Duodenal mucosa (tissue), 2 donors: ENCODE results near the gene NCOA7.
"Not testable (repeated sequence)": the region's sequence is repeated elsewhere in the genome, so short reads cannot be mapped to it uniquely, and the experiment has no call there.

Source experiments
- H3K27ac ChIP-seq: one replicate; pipeline ENCODE4 v1.7.0; 2013; ENCODE audit warnings: low read depth, low read length
- H3K27me3 ChIP-seq, 2 donors: one replicate each; pipeline ENCODE4 v1.7.0; 2013; ENCODE audit warnings: low read length in 2 of 2, control low read depth in 1 of 2; ENCODE audit not compliant: insufficient read depth in 2 of 2, control insufficient read depth in 1 of 2
- H3K36me3 ChIP-seq, 2 donors: one replicate each; pipeline ENCODE4 v1.7.0; 2013; ENCODE audit warnings: low read length in 2 of 2, control low read depth in 1 of 2; ENCODE audit not compliant: insufficient read depth in 2 of 2, control insufficient read depth in 1 of 2
- H3K4me1 ChIP-seq, 2 donors: one replicate each; pipeline ENCODE4 v1.7.0; 2013; ENCODE audit warnings: low read length in 2 of 2, control low read depth in 1 of 2; ENCODE audit not compliant: insufficient read depth in 2 of 2, control insufficient read depth in 1 of 2
- H3K4me3 ChIP-seq, 2 donors: one replicate each; pipeline ENCODE4 v1.7.0; 2013; ENCODE audit warnings: low read length in 2 of 2, low read depth in 1 of 2
- H3K9ac ChIP-seq, 2 donors: one replicate each; pipeline ENCODE4 v1.7.0; 2013; ENCODE audit warnings: low read length in 2 of 2, low read depth in 1 of 2
- H3K9me3 ChIP-seq, 2 donors: one replicate each; pipeline ENCODE4 v1.7.0; 2013; ENCODE audit warnings: low read length in 2 of 2, control low read depth in 1 of 2; ENCODE audit not compliant: control insufficient read depth in 1 of 2

NCOA7 gene

DNA sequence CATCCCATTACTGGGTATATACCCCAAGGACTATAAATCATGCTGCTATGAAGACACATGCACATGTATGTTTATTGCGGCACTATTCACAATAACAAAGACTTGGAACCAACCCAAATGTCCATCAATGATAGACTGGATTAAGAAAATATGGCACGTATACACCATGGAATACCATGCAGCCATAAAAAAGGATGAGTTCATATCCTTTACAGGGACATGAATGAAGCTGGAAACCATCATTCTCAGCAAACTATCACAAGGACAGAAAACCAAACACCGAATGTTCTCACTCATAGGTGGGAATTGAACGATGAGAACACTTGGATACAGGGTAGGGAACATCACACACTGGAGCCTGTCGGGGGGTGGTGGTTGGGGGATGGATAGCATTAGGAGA is 57.5 kb downstream of the NCOA7 start:
- not testable (repeated sequence) for H3K9me3 ChIP-seq, H3K36me3 ChIP-seq, H3K27ac ChIP-seq, H3K9ac ChIP-seq, H3K4me3 ChIP-seq, H3K27me3 ChIP-seq
- peaks cover 0 to 13% of the 10 kb centered on the region in 2 donors for H3K4me1 ChIP-seq

DNA sequence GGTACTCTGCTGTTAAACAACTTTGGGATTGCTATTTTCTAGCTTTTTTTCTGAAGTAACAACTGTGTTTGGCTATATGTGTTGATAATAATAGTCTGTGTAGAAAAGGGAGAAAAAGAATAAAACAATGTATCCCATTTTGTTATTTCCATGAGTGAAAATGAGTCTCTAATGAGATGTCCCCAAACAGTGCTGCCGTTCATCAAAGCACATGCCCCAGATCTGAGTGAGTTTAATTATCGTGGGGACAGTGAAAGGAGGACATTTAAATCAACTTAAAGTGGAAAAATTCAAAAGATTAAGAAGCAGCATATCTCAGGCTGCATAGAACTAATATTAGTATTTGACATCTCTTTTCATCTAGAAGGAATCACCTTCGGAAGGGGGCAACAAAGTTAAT is 59.6 kb downstream of the NCOA7 start:
- Histone ChIP-seq H3K36me3 (peaks cover 0 to 3% of the 10 kb centered on the region in 2 donors), H3K27ac (no peak overlapping the region), H3K9ac (no peak overlapping the region), H3K4me1 (peaks cover 0 to 15% of the 10 kb centered on the region in 2 donors), H3K9me3 (no peaks in the 10 kb centered on the region), H3K27me3 (no peaks in the 10 kb centered on the region), H3K4me3 (no peak overlapping the region)

DNA sequence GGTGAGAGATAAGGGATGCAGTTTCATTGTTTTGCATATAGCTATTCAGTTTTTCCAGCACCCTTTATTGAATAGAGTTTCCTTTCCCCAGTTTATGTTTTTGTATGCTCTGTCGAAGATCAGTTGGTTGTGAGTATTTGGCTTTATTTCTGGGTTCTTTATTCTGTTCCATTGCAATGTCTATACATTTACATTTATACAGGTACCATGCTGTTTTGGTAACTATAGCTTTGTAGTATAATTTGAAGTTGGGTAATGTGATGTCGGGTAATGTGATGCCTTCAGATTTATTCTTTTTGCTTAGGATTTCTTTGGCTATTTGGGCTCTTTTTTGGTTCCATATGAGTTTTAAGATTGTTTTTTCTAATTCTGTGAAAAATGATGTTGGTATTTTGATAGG is 61.8 kb downstream of the NCOA7 start:
- H3K9me3 ChIP-seq: no peaks in the 10 kb centered on the region
- peaks cover 4 to 7% of the 10 kb centered on the region in 2 donors for H3K36me3 ChIP-seq
- no peaks in the 10 kb centered on the region for H3K27me3 ChIP-seq
- H3K9ac ChIP-seq: no peak overlapping the region
- no peak overlapping the region for H3K4me3 ChIP-seq
- H3K27ac ChIP-seq: no peak overlapping the region
- H3K4me1 ChIP-seq: peaks cover 0 to 9% of the 10 kb centered on the region in 2 donors

DNA sequence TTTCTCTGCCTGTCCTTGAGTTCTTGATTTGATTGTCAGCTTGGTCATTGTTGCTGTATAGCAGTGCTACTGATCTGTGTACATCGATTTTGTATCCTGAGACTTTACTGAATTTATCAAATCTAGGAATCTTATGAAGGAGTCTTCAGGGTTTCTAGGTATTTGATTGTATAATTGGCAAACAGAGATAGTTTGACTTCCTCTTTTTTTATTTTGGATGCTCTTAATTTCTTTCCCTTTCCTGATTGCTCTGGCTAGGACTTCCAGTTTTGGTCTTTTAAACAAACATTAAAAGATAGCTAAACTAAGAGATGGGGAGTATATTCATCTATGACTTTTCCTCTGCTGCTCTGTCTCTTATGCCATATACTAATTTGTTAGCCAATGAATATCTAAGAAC is 62.4 kb downstream of the NCOA7 start:
- no peak overlapping the region for H3K27ac ChIP-seq
- no peaks in the 10 kb centered on the region for H3K27me3 ChIP-seq
- no peak overlapping the region for H3K4me3 ChIP-seq
- no peaks in the 10 kb centered on the region for H3K9me3 ChIP-seq
- peaks cover 4 to 7% of the 10 kb centered on the region in 2 donors for H3K36me3 ChIP-seq
- no peak overlapping the region for H3K9ac ChIP-seq
- H3K4me1 ChIP-seq: peaks cover 0 to 9% of the 10 kb centered on the region in 2 donors

DNA sequence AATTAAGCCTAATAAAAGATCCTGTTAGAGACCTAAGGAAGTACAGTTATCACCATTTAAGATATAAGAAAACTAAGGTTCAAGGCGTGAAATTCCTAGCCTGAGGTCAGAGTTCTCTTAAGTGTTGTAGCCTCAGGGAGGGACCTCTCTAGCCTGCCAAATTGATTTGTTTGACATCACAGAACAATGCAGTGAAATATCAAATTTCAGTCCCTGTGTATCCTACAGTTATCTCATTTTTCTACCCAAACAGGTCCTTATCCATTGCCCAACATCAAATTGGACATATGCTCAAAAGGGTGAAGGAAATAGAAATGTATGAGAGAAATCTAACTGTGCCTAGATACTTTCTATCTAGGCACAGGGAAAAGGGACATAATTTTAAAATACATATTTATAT is 63.0 kb downstream of the NCOA7 start:
- Histone ChIP-seq H3K4me3 (no peak overlapping the region), H3K4me1 (peaks cover 0 to 9% of the 10 kb centered on the region in 2 donors), H3K27me3 (no peaks in the 10 kb centered on the region), H3K27ac (no peak overlapping the region), H3K36me3 (peaks cover 4 to 7% of the 10 kb centered on the region in 2 donors), H3K9me3 (no peaks in the 10 kb centered on the region), H3K9ac (no peak overlapping the region)

DNA sequence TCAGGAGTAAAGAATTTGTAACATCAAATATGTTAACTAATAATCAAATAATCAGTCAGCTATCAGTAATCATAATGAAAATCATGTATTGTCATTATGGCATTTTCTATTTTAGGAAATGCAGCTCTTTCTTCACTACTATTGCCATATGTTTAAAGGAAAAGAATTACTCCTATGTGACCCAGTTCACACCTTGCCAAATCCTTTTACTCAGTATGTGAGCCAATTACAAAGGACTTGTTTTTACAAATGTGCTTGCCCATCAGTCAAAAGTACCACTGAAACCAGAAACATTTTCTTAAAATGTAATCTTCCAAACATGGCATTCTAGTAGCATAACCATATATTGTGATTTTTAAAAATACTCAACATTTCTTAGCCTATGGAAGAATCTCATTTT is 63.6 kb downstream of the NCOA7 start:
- Histone ChIP-seq H3K4me3 (no peak overlapping the region), H3K27me3 (no peaks in the 10 kb centered on the region), H3K9me3 (no peaks in the 10 kb centered on the region), H3K27ac (no peak overlapping the region), H3K9ac (no peak overlapping the region), H3K36me3 (peaks cover 4 to 7% of the 10 kb centered on the region in 2 donors), H3K4me1 (peaks cover 0 to 9% of the 10 kb centered on the region in 2 donors)

DNA sequence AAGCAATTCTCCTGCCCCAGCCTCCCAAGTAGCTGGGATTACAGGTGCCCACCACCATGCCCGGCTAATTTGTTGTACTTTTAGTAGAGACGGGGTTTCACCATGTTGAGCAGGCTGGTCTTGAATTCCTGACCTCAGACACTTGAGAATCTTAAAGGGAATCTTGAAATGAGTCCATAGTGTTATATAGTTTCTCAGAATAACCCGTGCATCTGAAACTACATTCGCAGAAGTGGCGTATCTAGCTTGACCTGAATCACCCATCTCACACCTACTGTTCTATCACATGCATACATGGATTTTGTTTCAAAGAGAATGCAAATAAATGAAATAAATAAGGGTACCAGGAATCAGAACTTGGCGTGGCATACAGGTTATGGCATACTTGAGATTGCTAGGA is 65.0 kb downstream of the NCOA7 start:
- Histone ChIP-seq H3K9ac (no peak overlapping the region), H3K27me3 (no peaks in the 10 kb centered on the region), H3K4me1 (peaks cover 0 to 9% of the 10 kb centered on the region in 2 donors), H3K9me3 (no peaks in the 10 kb centered on the region), H3K27ac (no peak overlapping the region), H3K36me3 (peaks cover 4 to 7% of the 10 kb centered on the region in 2 donors), H3K4me3 (no peak overlapping the region)

DNA sequence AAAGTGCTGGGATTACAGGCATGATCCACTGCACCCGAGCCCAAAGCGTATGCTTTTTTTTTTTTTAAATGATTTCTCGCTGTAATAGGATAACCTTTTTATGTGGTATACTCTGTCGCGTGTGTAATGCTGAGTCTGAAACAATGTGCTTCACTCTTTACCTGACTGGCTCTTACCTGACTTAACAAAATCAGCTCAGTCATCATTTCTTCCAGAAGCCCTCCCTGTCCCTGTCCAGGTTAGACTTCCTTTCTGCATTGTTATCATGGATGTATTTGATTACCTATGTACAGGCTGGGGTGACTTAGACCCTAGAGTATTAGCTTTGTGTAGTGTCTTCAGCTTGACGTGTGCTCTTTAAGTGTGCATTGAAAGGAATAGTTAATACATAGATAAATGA is 67.1 kb downstream of the NCOA7 start:
- Histone ChIP-seq H3K9ac (no peak overlapping the region), H3K9me3 (no peaks in the 10 kb centered on the region), H3K36me3 (peaks cover 4% of the 10 kb centered on the region in 2 donors), H3K4me1 (peaks cover 0 to 9% of the 10 kb centered on the region in 2 donors), H3K4me3 (no peak overlapping the region), H3K27me3 (no peaks in the 10 kb centered on the region), H3K27ac (no peak overlapping the region)

DNA sequence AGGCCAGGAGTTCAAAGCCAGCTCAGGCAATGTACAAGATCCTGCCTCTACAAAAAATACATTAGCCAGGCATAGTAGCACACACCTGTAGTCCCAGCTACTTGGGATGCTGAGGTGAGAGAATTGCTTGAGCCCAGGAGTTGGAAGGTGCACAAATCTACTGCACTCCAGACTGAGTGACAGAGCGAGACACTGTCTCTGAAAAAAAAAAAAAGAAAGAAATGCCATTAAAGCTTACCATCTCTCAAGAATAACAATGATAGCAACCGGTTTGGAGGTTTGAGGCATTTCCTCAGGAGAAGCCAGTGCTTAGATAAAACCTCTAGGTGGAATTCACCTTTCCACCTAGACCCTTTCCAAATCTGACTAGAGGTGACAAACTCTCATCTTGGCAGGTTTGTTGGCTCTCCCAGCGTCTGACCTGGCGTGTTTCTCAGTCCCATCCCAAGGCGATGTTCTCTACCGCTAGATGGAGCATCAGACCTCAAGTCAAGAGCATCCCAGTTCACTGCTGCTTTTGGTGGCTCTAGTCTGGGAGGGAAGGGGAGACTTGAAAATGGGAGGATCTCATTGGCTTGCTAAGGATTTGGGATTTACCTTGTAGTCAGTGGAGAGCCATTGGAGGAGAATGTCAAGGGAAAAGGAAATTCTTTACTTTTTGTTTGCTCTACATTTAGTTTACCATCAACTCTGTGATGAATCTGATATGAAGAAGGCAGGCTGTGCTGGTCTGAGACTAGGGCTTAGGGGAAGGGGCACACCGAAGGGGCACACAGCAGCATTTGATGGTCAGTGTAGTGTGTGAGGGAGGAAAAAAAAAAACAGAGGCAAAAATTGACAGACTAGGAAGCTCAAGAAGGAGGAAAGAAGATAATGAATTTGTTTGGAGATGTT is 67.9 kb downstream of the NCOA7 start:
- no peak overlapping the region for H3K4me3 ChIP-seq
- H3K9ac ChIP-seq: no peak overlapping the region
- H3K27me3 ChIP-seq: no peaks in the 10 kb centered on the region
- no peak overlapping the region for H3K27ac ChIP-seq
- peaks cover 4% of the 10 kb centered on the region in 2 donors for H3K36me3 ChIP-seq
- no peaks in the 10 kb centered on the region for H3K9me3 ChIP-seq
- peaks cover 0 to 2% of the 10 kb centered on the region in 2 donors for H3K4me1 ChIP-seq

DNA sequence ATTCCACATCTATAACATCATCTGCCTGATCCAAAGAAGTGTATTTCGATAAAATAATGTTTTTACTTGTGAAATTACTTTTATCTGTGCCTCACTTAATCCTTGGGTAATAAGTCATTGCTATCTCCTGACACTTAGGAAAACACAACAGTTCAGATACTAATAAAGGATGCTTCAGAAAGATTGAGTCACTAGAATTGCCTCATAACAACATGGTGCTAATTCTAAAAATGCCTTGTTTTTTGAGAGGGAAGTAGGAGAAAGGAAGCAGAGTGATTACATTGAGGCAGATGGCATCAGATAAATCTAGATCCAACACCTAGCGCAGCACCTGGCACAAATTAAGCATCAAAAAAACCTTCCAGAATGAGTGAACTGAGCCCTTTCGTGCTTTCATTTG is 69.0 kb downstream of the NCOA7 start:
- no peaks in the 10 kb centered on the region for H3K27me3 ChIP-seq
- H3K36me3 ChIP-seq: peaks cover 4% of the 10 kb centered on the region in 2 donors
- H3K9ac ChIP-seq: no peak overlapping the region
- H3K9me3 ChIP-seq: no peaks in the 10 kb centered on the region
- H3K27ac ChIP-seq: no peak overlapping the region
- H3K4me1 ChIP-seq: no peaks in the 10 kb centered on the region
- H3K4me3 ChIP-seq: no peak overlapping the region
